ENCODE measurements around the gene LMO2.
"Not testable (repeated sequence)": the region's sequence is repeated elsewhere in the genome, so short reads cannot be mapped to it uniquely, and the experiment has no call there.

LMO2 gene

DNA sequence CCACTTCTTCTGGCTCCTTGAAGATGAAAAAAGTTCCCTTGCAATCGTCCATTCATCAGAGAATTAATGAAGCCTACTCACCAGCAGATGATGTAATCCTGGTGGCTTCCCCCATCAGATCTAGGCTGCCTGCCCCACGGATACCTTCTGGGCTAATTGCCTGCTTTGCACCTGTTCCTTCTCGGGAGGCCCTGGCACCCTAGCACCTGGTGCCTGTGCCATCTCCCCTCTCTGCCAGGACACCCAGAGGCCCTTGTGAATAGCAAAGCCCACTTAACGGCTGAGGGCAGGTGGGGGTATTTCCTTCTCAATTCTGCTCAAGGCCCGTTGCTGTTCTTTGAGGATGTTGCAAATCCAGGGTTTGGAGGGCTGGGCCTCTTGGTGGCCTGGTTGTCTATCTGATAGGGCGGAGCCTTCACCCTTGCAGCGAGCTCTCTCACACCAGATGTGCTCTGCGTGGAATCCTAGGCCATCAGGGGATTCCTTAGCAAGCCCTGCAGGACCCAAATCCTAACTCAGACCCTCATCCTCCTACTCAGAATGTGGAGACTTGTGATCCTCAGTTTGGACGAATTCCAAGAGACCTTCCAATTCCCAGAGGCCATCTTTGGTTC, at the start of gene LMO2:
LMO2 (minus strand) TSS at position 363 of the 614 bp plus-strand sequence. CDS start 22,360 bp downstream, outside the sequence.
- no peak for DNase-seq

DNA sequence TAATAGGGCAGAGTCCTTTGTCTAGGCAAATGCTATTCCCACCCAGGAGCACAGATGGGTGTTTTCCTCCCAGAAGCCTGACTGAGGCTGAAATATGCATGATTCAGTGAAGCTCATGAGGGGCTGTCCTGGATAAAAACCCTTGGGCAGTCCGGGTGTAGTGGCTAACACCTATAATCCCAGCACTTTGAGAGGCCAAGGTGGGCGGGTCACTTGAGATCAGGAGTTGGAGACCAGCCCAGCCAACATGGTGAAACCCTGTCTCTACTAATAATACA, 48.6 kb upstream of the LMO2 start:
- no peak for DNase-seq

DNA sequence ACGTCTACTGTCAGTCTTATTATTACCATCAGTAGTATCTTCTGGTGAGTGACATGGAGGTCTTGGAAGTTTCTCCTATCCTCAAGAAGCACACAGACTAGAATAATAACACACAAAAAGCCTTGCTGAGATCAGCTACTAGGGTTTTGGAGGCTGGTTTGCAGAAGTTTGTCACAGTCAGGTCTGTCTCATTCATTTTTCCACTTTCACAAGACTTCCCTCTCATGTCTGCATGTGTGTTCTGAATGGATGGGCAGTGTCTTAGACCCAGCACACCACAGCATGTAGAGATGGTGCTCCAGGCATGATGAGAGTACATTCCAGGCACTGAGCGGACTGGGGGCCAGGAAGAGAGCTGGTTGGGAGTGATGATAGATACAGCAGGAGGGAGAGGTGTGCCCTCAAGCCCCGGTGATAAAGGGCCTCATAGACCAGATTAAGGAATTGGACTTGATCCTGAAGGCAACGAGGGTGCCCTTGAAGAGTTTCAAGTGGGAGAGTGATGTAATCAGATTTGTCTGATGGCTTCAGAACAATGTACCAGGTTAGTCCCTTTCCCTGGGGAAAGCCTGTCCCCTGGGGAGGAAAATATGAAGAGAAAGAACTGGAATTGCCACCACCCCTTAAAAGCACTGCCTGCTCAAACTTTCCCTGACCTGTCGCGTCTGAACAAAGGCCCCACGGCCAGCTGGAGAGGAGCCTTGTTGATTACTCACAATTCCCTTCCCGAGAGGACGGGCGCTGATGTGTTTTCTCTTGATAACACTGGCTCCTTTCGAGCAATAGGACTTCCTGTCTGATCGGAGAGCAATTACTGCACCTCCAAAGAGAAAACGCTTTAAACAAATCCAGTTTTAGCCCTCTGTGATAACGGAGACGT, 45.1 kb upstream of the LMO2 start:
- no peak for DNase-seq

DNA sequence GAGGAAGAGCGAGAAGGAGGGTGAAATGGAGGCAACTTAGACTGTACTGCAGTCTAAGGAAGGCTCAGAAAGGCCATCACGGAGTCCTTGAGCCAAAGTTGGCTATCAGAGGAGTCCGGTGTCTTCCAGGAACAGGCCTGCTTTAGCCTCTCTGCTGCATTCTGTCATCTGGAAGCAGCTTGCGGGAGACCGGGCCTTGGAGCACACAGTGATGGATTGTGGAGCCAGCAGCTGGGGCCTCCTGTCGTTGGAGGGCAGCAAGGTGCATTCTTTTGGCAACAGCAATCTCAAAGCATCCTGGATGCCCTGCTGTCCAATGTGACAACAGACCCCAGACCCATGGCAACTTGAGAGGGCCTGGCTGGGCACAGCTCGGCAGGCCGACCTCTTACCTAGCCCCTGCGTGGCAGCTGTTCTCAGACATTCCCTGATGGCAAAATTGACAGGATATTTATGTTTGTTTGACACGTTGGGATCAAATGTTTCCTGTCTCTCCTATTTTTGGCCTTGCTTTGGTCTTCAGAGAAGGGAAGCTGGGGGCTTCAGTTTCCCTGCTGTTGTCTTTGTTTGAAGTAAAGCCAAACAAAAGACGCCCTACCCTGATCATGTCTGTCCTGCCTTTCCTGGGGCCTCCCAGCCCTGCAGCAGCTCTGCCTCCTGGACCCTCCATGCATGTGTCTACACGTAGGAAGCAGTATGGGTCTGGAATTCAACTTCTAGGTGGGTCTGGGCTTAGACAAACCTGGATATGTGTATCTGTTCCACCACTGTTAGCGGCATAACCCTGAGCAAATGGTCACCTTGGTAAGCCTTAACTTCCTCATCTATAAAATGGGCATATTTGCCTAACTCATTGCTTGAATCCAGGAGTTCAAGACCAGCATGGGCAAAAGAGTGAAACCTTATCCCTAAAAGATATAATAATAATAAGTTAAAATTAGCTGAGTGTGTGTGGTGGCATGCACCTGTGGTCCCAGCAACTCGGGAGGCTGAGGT, 43.9 kb upstream of the LMO2 start:
- DNase-seq = no peak

DNA sequence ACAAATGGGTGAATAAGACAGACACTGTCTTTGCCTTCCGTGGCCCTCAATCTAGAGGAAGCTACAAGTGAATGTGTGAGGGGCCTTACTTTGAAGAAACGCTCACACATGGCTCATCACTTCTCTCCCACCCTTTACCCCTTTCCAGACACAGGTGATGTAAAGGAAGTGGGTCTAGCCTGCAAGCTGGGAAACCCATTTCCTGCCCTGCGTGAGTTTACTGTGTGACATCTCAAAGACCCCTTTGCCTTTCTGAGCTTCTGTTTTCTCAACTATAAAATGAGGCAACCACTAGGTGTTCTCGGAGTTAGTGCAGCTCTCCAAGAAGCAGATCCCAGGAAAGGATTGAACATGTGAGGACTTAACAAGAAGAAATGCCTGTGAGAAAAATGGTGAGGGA, 43.1 kb upstream of the LMO2 start:
- no peak for DNase-seq

DNA sequence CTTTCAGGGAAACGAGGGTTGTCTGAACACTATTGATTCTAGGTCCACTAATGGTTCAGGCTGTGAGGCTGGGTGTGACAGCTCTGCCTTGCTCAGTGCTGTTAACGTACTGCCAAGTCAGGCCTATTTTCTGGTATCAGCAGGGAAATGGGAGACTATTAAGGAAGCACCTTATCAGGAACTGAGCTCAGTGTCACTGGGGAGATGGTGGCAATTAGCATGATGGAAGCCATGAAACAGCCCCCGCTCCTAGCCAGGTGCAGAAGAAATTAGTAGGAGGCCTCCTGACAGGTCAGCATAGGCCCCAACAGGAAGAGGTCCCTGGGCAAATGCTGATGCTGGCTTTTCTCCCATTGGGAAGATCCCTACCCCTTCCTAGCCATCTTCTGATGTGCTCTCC, 42.6 kb upstream of the LMO2 start:
- DNase-seq = no peak

DNA sequence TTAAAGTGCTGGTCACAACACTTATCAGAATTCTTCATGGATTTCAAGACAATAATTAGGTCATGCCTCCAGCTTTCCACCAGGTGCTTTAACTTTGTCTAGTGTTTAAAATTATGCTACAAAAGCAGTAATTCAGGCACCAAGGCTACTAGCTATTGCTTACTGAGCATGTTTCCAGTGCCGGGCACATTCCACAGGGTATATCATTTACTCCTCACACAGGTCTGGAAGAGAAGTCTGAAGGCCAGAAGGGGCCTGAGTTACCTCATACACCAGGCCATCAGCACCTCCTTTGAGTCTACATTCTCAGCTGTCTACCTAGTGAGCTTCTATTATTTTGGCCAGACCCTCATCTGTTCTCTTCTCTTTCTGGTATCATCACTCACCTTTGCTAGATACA, 41.7 kb upstream of the LMO2 start:
- DNase-seq = no peak

DNA sequence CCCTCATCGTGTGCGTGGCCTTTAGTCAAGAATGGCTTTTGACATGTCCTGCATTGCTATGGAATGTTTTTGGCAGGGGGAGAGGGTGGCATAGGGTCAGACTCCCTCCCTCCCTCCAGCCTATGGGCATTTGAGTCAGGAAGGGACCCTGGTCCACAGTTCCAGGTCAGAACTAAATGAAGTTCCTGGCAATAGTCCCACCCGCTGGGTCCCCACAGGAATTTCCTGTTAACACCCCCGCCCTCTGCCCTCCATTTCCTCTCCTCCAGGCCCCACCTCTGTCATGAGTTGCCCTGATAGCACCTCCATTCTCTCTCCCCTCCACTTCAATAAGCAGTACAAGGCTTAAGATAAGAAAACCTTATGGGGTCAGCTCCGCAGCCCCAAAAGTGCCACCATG, 40.8 kb upstream of the LMO2 start:
- no peak for DNase-seq

DNA sequence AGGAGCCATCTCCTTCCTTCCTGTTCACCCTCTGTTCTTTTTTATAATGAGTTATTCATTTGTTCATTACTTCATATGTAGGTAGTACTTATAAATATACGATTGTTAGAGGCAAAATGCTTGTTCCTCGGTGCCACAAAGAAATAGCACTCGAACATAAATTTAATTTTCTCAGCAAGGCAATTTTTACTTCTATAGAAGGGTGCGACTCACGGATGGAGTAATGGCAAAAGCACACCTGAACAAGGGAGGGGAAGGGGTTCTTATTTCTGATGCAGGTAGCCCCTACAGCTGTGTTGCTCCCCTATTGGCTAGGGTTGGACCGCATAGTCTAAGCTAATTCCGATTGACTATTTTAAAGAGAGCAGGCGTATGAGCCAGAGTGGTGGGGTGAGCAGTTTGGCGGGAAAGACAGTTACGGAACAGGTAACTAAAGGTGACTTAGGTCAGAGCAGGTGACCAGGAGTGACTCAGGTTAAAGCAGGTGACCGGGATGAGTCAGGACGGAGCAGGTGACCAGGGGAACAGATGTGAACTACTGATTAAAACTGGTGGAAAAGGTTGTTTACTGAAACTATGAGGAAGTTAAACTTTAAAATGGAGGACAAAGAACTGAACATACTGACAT, 40.0 kb upstream of the LMO2 start:
- not testable (repeated sequence) for DNase-seq

DNA sequence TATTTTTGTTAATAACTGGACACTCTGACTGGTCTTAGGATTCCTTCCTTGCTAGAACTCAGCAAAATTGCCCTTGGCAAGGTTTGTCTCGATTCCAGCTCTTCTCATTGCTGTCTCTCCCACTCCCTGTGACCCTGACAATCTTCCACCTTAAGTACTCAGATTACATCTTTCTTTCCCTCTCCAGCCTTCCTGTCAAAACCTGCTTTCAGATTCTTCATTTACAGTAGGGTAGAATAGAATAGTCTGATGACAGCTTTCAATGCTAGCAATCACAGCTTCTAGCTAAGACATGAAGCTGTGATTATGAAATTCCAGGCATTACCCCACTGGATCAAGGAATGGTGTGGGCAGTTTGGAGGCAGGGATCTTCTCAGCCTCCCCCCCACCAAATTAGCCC, 39.2 kb upstream of the LMO2 start:
- DNase-seq = no peak

DNA sequence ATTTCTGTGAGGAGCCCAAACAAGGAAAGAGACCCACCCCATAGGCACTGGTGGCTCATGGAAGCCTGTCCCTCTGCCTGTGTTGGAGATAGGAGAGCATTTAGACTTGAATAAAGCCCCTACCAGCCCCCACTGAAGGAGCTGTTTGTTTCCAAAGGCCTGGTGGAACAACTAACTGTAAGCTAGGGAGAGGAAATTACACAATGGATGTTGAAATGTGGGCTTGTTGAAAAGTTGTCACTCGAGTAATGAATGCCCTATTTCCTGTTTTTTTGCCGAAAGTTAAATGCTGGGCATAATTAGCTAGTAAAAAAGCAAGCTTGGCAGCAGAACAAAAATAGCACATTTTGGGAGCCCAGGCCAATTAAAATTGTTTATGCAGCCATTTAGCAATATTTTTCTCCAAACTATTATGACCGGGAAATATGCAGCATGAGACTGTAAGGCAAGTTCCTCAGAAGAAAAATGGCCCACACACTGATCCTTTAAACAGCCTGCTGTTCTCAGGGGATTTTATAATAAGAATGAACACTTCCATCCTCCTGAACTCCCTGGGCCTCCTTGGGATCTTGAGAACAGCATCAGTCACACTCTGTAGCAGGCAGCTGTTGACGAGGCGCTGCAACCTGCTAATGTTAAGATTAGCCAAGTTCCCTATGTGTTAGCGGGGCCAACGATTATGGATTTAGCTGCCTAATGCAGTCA, 38.6 kb upstream of the LMO2 start:
- DNase-seq = no peak

DNA sequence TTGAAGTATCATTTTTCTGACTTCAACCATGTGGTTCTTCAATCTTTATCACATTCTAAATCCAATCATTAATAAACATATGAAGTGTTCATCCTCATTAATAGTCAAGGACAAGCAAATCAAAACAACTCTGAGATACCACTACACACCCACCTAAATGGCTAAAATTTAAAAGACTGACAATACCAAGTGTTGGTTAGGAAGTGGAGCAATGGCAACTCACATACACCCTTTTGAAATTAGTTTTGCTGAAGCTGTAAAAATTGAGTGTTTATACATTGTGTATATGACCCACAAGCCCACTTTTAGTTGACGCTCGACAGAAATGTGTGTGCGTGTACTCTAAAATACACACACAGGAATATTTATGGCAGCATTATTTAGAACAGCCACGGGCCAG, 36.7 kb upstream of the LMO2 start:
- no peak for DNase-seq

DNA sequence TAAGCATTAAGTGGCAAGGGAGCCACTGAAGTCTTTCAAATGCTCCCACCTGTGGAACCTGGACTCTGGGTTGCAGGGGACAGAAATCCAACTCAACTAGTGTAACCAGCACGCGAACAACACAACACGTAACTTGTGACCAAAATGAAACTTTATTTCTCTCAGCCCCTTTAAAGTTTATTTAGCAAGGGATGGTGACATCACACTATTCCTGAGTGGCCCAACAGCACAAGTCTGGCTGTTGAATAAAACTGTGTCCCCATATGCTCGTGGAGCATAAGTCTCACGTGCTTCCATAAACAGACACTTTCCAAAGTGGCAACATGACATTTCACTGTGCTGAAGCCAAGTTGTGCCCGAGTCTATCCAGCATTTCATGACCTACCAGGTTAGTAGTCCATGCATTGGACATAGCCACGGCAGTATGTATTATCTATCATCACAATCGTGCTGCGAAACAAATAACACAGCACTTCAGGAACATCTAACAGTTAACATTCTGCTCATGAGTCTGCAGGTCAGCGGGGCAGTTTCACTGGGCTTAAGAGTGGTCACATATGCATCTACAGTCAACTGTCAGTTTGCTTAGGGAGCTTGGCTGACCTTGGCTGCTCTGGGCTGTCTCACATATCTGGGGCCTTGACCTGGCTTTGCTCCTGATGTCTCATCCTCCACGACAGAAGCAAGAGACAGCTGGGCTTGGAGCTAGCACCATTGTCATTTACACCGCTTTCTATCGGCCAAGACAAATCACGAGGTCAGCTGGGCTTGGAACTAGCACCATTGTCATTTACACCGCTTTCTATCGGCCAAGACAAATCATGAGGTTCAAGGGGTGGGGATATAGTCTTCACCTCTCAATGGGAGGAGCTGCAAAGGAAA, 35.0 kb upstream of the LMO2 start:
- DNase-seq = no peak

DNA sequence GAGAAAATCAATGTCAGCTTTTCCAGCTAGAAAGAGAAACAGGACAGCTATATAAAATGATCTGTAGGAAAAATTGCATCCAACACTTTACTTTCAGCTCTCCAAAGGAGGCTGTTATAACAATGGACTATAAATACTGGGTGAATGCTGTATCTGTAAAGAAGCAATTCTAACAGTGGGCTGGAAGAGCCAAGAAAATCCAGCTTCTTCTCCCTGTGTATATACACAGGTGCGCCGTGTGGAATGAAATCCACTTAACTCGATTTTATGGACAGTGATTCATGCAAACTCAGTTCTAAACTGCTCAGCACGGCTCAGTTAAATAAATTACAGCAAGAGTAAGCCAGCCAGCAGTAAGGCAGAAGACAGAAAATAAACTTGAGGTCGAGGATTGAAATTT, 32.5 kb upstream of the LMO2 start:
- DNase-seq = no peak

DNA sequence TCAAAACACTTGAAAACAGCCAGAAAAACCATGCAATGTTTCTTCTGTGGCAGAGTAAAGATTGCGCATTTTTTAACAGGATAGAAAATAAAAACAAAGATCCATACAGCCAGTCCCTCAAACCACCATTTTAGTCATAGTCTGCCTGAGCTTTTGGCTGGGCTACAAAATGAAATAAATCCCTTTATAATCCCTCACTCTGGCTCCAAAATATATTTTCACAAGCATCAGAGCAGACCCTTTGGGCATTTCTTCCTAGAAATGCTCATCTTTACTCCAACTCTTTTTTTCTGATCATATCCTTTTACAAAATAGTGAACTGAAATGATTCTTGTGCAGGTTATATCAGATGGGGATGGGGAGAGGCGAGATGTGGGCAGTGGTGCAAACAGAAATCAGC, 31.8 kb upstream of the LMO2 start:
- no peak for DNase-seq

DNA sequence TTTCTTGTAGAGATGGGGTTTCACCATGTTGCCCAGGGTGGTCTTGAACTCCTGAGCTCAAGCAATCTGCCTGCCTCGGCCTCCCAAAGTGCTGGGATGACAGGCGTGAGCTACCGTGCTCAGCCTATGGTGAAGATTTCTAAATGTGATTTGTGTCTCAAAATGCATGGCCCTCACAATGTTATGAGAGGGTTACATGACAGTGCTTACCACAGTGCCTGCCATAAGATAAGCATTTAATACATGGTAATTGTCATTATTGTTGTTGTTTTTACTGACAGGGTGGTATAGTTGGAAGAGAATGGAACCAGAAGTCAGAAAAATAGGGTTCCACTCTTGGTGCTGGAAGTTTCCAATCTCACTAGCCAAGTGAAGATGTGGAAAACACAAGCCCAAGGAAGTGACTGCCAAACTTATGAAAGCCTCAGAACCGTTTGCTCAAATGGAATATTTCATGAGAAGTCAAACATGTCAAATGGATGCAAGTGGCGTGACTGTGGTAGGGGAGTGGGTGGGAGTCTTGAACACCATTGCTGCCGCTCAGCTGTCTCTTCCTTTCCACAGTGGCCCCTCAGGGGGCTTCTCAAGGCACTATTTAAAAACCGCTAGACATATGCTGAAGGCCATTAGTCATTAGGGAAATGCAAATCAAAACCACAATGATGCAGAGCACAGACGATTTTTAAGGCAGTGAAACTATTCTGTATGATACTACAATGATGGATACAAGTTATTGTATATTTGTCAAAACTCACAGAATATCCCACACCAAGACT, 29.1 kb upstream of the LMO2 start:
- no peak for DNase-seq

DNA sequence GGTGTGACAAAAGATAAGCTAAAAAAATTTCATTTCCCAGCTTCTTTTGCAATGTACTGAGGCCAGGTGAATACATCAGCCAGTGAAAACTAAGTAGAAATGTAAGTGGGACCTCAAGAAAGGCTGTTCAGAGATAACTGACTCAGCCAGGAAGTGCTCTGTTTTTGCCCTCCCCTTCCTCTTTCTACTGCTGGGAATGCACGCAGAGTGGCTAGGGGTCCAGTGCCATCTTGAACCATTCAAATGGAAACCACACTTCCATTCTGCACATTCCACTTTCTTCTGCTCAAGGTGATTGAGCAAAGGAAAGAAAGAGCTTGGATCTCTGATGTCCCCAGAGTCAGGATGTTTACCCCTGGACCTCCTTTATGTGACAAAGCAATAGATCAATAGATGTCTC, 27.8 kb upstream of the LMO2 start:
- DNase-seq = no peak

DNA sequence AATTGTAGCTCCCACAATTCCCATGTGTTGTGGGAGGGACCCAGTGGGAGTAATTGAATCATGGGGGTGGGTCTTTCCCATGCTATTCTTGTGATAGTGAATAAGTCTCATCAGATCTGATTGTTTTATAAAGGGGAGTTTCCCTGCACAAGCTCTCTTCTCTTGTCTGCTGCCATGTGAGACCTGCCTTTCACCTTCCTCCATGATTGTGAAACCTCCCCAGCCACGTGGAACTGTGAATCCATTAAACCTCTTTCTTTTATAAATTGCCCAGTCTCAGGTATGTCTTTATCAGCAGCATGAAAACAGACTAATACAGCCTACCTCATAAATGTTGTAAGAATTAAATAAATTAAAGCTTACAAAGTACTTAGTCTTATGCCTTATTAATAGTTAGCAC, 25.5 kb upstream of the LMO2 start:
- not testable (repeated sequence) for DNase-seq

DNA sequence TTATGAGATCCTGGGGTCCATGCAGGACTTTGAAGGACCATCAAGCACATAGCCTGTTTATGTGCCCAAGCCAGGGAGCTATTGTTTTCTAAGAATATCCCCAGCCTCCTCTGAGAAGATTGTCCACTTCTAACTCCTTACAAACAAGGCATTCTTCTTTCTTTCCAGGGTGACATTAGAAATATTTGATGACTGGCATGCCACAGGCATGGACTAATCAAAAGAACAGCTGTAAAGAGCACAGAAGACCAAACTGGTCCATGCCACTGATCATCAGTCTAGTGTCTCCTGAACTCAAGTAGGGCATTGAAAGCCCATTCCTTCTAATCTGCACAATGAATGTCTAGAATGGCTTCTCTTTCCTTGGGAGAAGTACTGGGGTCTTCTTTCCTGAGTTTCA, 24.9 kb upstream of the LMO2 start:
- DNase-seq = no peak

DNA sequence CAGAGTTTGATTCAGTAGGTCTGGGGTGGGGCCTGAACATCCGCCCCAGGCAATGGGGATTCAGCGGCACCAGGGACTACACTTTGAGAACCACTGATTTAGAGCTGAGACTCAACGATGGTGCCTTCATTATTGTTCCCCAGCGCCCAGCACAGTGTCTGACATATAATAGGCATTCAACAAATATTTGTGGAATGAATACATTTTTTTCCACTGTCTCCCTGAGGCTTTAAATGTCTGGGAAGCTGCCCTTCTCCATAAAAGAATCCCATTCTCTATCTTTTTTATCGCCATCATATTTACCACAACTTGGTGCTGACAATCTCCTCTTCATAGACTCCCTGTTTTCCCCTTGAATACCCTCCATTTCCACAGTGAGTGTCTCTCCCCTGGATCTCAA, 23.6 kb upstream of the LMO2 start:
- no peak for DNase-seq

DNA sequence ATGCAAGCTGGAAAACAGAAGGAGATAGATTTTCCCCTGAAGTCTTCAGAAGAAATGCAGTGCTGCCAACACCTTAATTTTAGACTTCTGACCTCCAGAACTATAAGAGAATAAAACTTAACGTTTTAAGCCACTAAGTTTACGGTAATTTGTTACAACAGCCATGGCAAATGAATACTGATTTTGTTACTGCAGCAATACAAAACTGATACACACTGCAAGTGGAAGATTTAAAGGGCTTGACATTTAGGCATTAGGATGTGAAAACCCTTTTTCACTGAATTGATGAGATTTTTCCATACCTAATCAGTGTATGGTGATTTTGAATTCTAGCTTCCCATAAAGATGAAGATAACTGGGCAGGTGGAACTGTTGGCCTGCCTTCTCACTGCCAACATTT, 22.1 kb upstream of the LMO2 start:
- DNase-seq = no peak
